Mesendoderm (in vitro differentiated cells): ENCODE results near the gene ZBTB7C.

Source experiments
- DNase-seq: peaks from one replicate; pipeline ENCODE4 v3.0.0; 2013
- H2AK5ac ChIP-seq: 2 replicates; pipeline ENCODE4 v1.6.1; 2013; ENCODE audit warnings: low read length, inconsistent platforms
- H2BK120ac ChIP-seq: 2 replicates; pipeline ENCODE4 v1.6.1; 2013; ENCODE audit warnings: low read depth, mild to moderate bottlenecking, low read length, moderate library complexity, mixed read lengths
- H2BK15ac ChIP-seq: replicated peaks from 2 replicates; pipeline ENCODE4 v1.6.1; 2013; ENCODE audit warnings: low read depth, mild to moderate bottlenecking, moderate library complexity
- H2BK5ac ChIP-seq: 2 replicates; pipeline ENCODE4 v1.6.1; 2013; ENCODE audit warnings: low read length, inconsistent platforms
- H3K18ac ChIP-seq: 2 replicates; pipeline ENCODE4 v1.6.1; 2013; ENCODE audit warnings: mild to moderate bottlenecking, low read length, mixed read lengths
- H3K23ac ChIP-seq: one replicate; pipeline ENCODE4 v1.6.1; 2013; ENCODE audit warnings: low read length
- H3K27ac ChIP-seq: 2 replicates; pipeline ENCODE4 v1.5.1; 2013; ENCODE audit warnings: low read depth, mild to moderate bottlenecking, inconsistent platforms, low read length, moderate library complexity
- H3K27me3 ChIP-seq: 2 replicates; pipeline ENCODE4 v1.6.1; 2013; ENCODE audit warnings: low read length, control low read depth, mild to moderate bottlenecking, inconsistent platforms; ENCODE audit not compliant: insufficient read depth, poor library complexity
- H3K36me3 ChIP-seq: 2 replicates; pipeline ENCODE4 v1.6.1; 2013; ENCODE audit warnings: low read length, inconsistent platforms; ENCODE audit not compliant: control insufficient read depth, insufficient read depth
- H3K4ac ChIP-seq: one replicate; pipeline ENCODE4 v1.6.1; 2013; ENCODE audit warnings: low read depth, mild to moderate bottlenecking, low read length, moderate library complexity
- H3K4me1 ChIP-seq: 2 replicates; pipeline ENCODE4 v1.6.1; 2013; ENCODE audit warnings: low read depth, low read length, inconsistent platforms; ENCODE audit not compliant: control insufficient read depth
- H3K4me2 ChIP-seq: 2 replicates; pipeline ENCODE4 v1.6.1; 2013; ENCODE audit warnings: low read length
- H3K4me3 ChIP-seq: 2 replicates; pipeline ENCODE4 v1.5.1; 2013; ENCODE audit warnings: mild to moderate bottlenecking, low read length
- H3K56ac ChIP-seq: one replicate; pipeline ENCODE4 v1.6.1; 2013; ENCODE audit warnings: low read length
- H3K79me1 ChIP-seq: 2 replicates; pipeline ENCODE4 v1.6.1; 2013; ENCODE audit warnings: low read length, inconsistent platforms
- H3K79me2 ChIP-seq: 2 replicates; pipeline ENCODE4 v1.6.1; 2013; ENCODE audit warnings: mild to moderate bottlenecking, low read length; ENCODE audit not compliant: control insufficient read depth, insufficient read depth
- H3K9ac ChIP-seq: 2 replicates; pipeline ENCODE4 v1.6.1; 2013; ENCODE audit warnings: low read length, inconsistent platforms
- H4K5ac ChIP-seq: one replicate; pipeline ENCODE4 v1.6.1; 2013; ENCODE audit warnings: low read length
- H4K8ac ChIP-seq: one replicate; pipeline ENCODE4 v1.6.1; 2013; ENCODE audit warnings: low read depth, mild to moderate bottlenecking, control low read depth, low read length, moderate library complexity
- WGBS: extraction: QIAGEN DNeasy Blood & Tissue Kit; methylation state at CpG from one replicate; pipeline ENCODE4 v1.1.7; 2013; ENCODE audit warnings: low lambda C conversion rate, missing lambda C conversion rate; ENCODE audit not compliant: insufficient coverage; ENCODE audit errors: extremely low coverage; 5-methylcytosine and 5-hydroxymethylcytosine counted together

ZBTB7C gene

GRCh38 chr18:48213791-48214190, 195.4 kb downstream of the ZBTB7C start:
- no peaks in the 10 kb centered on the region for H3K36me3 ChIP-seq
- no peak overlapping the region for H3K9ac ChIP-seq
- no peak overlapping the region for H2AK5ac ChIP-seq
- no peak overlapping the region for H3K18ac ChIP-seq
- H2BK120ac ChIP-seq, result no peak overlapping the region
- H3K79me1 ChIP-seq, result no peaks in the 10 kb centered on the region
- no peaks in the 10 kb centered on the region for H3K79me2 ChIP-seq
- no peaks in the 10 kb centered on the region for H3K27me3 ChIP-seq
- no peak for DNase-seq
- no peak overlapping the region for H3K4me3 ChIP-seq
- no CpG with 5 or more reads among the region's 9 CpGs for WGBS
- H4K5ac ChIP-seq, result no peak overlapping the region
- no peak overlapping the region for H3K56ac ChIP-seq
- H3K23ac ChIP-seq, result no peak overlapping the region
- no peak overlapping the region for H3K27ac ChIP-seq
- no peak overlapping the region for H2BK5ac ChIP-seq
- no peak overlapping the region for H3K4ac ChIP-seq
- no peak overlapping the region for H4K8ac ChIP-seq
- H2BK15ac ChIP-seq, result no peak overlapping the region
- no peaks in the 10 kb centered on the region for H3K4me1 ChIP-seq
- no peak overlapping the region for H3K4me2 ChIP-seq

GRCh38 chr18:48208432-48209140, 200.6 kb downstream of the ZBTB7C start:
- Histone ChIP-seq H2AK5ac (no peak overlapping the region), H3K4me3 (no peak overlapping the region), H3K36me3 (no peaks in the 10 kb centered on the region), H3K9ac (no peak overlapping the region), H3K18ac (no peak overlapping the region), H2BK120ac (no peak overlapping the region), H3K56ac (no peak overlapping the region), H3K4me1 (no peaks in the 10 kb centered on the region), H3K79me1 (no peaks in the 10 kb centered on the region), H3K23ac (no peak overlapping the region), H4K5ac (no peak overlapping the region), H3K4me2 (no peak overlapping the region), H3K27me3 (no peaks in the 10 kb centered on the region), H3K79me2 (no peaks in the 10 kb centered on the region), H3K27ac (no peak overlapping the region), H2BK5ac (no peak overlapping the region), H3K4ac (no peak overlapping the region), H2BK15ac (no peak overlapping the region), H4K8ac (no peak overlapping the region)
- no peak for DNase-seq
- WGBS, result no CpG with 5 or more reads among the region's 4 CpGs

GRCh38 chr18:48207733-48208132, 201.4 kb downstream of the ZBTB7C start:
- no peaks in the 10 kb centered on the region for H3K79me1 ChIP-seq
- no peaks in the 10 kb centered on the region for H3K36me3 ChIP-seq
- H3K4ac ChIP-seq, result no peak overlapping the region
- no peak overlapping the region for H3K56ac ChIP-seq
- no peak overlapping the region for H3K27ac ChIP-seq
- no peak overlapping the region for H4K5ac ChIP-seq
- H3K18ac ChIP-seq, result no peak overlapping the region
- no peak overlapping the region for H2BK120ac ChIP-seq
- H3K23ac ChIP-seq, result no peak overlapping the region
- no peak overlapping the region for H2AK5ac ChIP-seq
- no peak overlapping the region for H2BK15ac ChIP-seq
- H3K4me3 ChIP-seq, result no peak overlapping the region
- no peaks in the 10 kb centered on the region for H3K4me1 ChIP-seq
- H3K79me2 ChIP-seq, result no peaks in the 10 kb centered on the region
- no peak for DNase-seq
- H3K27me3 ChIP-seq, result no peaks in the 10 kb centered on the region
- no peak overlapping the region for H2BK5ac ChIP-seq
- no peak overlapping the region for H3K4me2 ChIP-seq
- H3K9ac ChIP-seq, result no peak overlapping the region
- WGBS, result no CpG with 5 or more reads among the region's 2 CpGs
- H4K8ac ChIP-seq, result no peak overlapping the region

GRCh38 chr18:48206887-48207286, 202.3 kb downstream of the ZBTB7C start:
- Histone ChIP-seq H3K36me3 (no peaks in the 10 kb centered on the region), H3K23ac (no peak overlapping the region), H3K79me1 (no peaks in the 10 kb centered on the region), H2BK5ac (no peak overlapping the region), H4K8ac (no peak overlapping the region), H3K9ac (no peak overlapping the region), H4K5ac (no peak overlapping the region), H3K4ac (no peak overlapping the region), H3K27ac (no peak overlapping the region), H3K4me2 (no peak overlapping the region), H3K4me1 (no peaks in the 10 kb centered on the region), H2AK5ac (no peak overlapping the region), H3K4me3 (no peak overlapping the region), H3K18ac (no peak overlapping the region), H3K27me3 (no peaks in the 10 kb centered on the region), H3K79me2 (no peaks in the 10 kb centered on the region), H2BK120ac (no peak overlapping the region), H2BK15ac (no peak overlapping the region), H3K56ac (no peak overlapping the region)
- no peak for DNase-seq
- WGBS, result no CpG with 5 or more reads among the region's 4 CpGs

GRCh38 chr18:48203961-48204666, 205.1 kb downstream of the ZBTB7C start:
- Histone ChIP-seq H3K18ac (no peak overlapping the region), H3K27me3 (no peaks in the 10 kb centered on the region), H3K36me3 (no peaks in the 10 kb centered on the region), H2AK5ac (no peak overlapping the region), H3K23ac (no peak overlapping the region), H4K5ac (no peak overlapping the region), H3K4ac (no peak overlapping the region), H3K4me2 (no peak overlapping the region), H4K8ac (no peak overlapping the region), H2BK120ac (no peak overlapping the region), H3K4me3 (no peak overlapping the region), H2BK15ac (no peak overlapping the region), H3K27ac (no peak overlapping the region), H3K56ac (no peak overlapping the region), H3K79me2 (no peaks in the 10 kb centered on the region), H3K4me1 (no peaks in the 10 kb centered on the region), H3K9ac (no peak overlapping the region), H3K79me1 (no peaks in the 10 kb centered on the region), H2BK5ac (no peak overlapping the region)
- peak; percentile 69 for DNase-seq
- no CpG with 5 or more reads among the region's 6 CpGs for WGBS
